SK-N-SH (cell line): Measurements from ENCODE around the gene LTK. TPM values are rescaled to one million over a fixed set of nuclear protein-coding genes. Genes with fewer than 3 reads are reported as not detected.
A peak's percentile ranks its signal among the peaks of the same experiment; 100 is the strongest.

Experiments
- CTCF ChIA-PET: fragments of 300-600, 350-600 bp; formaldehyde crosslinking; extraction: SDS; loops from one replicate; lab custom pipeline; 2021; lab: Yijun Ruan, JAX
- POLR2A ChIA-PET: fragments of 350-600 bp; sonication (Branson Sonifier 250); formaldehyde crosslinking; extraction: SDS; loops from one replicate; lab custom pipeline; 2020; ENCODE audit warnings: antibody characterized with exemption, inconsistent platforms; lab: Yijun Ruan, JAX
- DNase-seq: peaks from one replicate; pipeline ENCODE4 v3.0.0; 2012
- H2AFZ ChIP-seq: fragments of 200-600 bp; sonication (generic); 2 replicates; pipeline ENCODE4 v1.8.1; 2016; ENCODE audit warnings: antibody characterized with exemption, mild to moderate bottlenecking, low read depth
- H3F3A ChIP-seq: fragments of 200-600 bp; sonication (generic); replicated peaks from 2 replicates; pipeline ENCODE3; 2016; ENCODE audit warnings: antibody characterized with exemption, mild to moderate bottlenecking; ENCODE audit not compliant: insufficient read depth
- H3K27ac ChIP-seq, 2 experiments: fragments of 200-500 bp in 1 of 2; fragments of 200-600 bp in 1 of 2; sonication (Bioruptor generic) in 1 of 2; sonication (generic), shearing (Covaris generic) in 1 of 2; 2 replicates each; pipeline versions ENCODE4 v1.5.1 to v1.6.1; 2014 to 2016; ENCODE audit warnings: low read depth in 2 of 2, inconsistent platforms in 1 of 2, low read length in 1 of 2, mild to moderate bottlenecking in 1 of 2, mixed read lengths in 1 of 2
- H3K27me3 ChIP-seq: fragments of 200-600 bp; sonication (generic), shearing (Covaris generic); 2 replicates; pipeline ENCODE4 v1.6.1; 2016; ENCODE audit warnings: mixed run types; ENCODE audit not compliant: insufficient read depth
- H3K36me3 ChIP-seq, 2 experiments: fragments of 200-500 bp in 1 of 2; fragments of 200-600 bp in 1 of 2; sonication (Bioruptor generic) in 1 of 2; sonication (generic) in 1 of 2; replicated peaks in 1 of 2; 2 replicates each; pipeline versions ENCODE3 to v1.5.1; 2014 to 2016; ENCODE audit warnings: low read length in 1 of 2, mild to moderate bottlenecking in 1 of 2; ENCODE audit not compliant: insufficient read depth in 2 of 2, control insufficient read depth in 1 of 2
- H3K4me1 ChIP-seq, 2 experiments: fragments of 200-500 bp in 1 of 2; fragments of 200-600 bp in 1 of 2; sonication (Bioruptor generic) in 1 of 2; sonication (generic), shearing (Covaris generic) in 1 of 2; 2 replicates each; pipeline versions ENCODE4 v1.5.1 to v1.6.1; 2014 to 2016; ENCODE audit warnings: low read depth in 1 of 2, low read length in 1 of 2, mixed run types in 1 of 2; ENCODE audit not compliant: insufficient read depth in 2 of 2, control insufficient read depth in 1 of 2
- H3K4me2 ChIP-seq: fragments of 200-600 bp; sonication (generic), shearing (Covaris generic); 2 replicates; pipeline ENCODE4 v1.6.1; 2017; ENCODE audit warnings: mixed run types
- H3K4me3 ChIP-seq, 2 experiments: fragments of 200-500 bp in 1 of 2; fragments of 200-600 bp in 1 of 2; sonication (Bioruptor generic) in 1 of 2; sonication (generic), shearing (Covaris generic) in 1 of 2; 2 replicates each; pipeline versions ENCODE4 v1.5.1 to v1.8.1; 2014 to 2016; ENCODE audit warnings: low read depth in 2 of 2, inconsistent platforms in 1 of 2, low read length in 1 of 2, mild to moderate bottlenecking in 1 of 2, mixed read lengths in 1 of 2, moderate library complexity in 1 of 2
- H3K79me2 ChIP-seq: fragments of 200-600 bp; sonication (generic); 2 replicates; pipeline ENCODE4 v1.8.1; 2017; ENCODE audit warnings: mild to moderate bottlenecking; ENCODE audit not compliant: insufficient read depth
- H3K9ac ChIP-seq: fragments of 200-600 bp; sonication (generic); 2 replicates; pipeline ENCODE4 v1.6.1; 2017; ENCODE audit warnings: mixed run types
- H3K9me2 ChIP-seq: fragments of 200-600 bp; sonication (generic); 2 replicates; pipeline ENCODE4 v1.6.1; 2017; ENCODE audit warnings: mixed run types
- H3K9me3 ChIP-seq: fragments of 200-600 bp; sonication (generic); 2 replicates; pipeline ENCODE4 v1.6.1; 2017; ENCODE audit warnings: mixed run types, mild to moderate bottlenecking, moderate library complexity
- H4K20me1 ChIP-seq: fragments of 200-600 bp; sonication (generic); 2 replicates; pipeline ENCODE4 v1.6.1; 2017; ENCODE audit warnings: mild to moderate bottlenecking, mixed run types; ENCODE audit not compliant: insufficient read depth
- ELF1 ChIP-seq: IDR thresholded peaks from 2 replicates; pipeline ENCODE4 v1.4.0; 2012
- EP300 ChIP-seq, 2 experiments: IDR thresholded peaks; 2 replicates each; pipeline versions ENCODE4 v1.4.0 to v1.6.1; 2012; ENCODE audit warnings: borderline replicate concordance in 1 of 2, low read depth in 1 of 2, low read length in 1 of 2
- FOXM1 ChIP-seq: IDR thresholded peaks from 2 replicates; pipeline ENCODE4 v1.4.0; 2012; ENCODE audit warnings: low read depth, mild to moderate bottlenecking
- GATA2 ChIP-seq: sonication (generic); formaldehyde crosslinking; IDR thresholded peaks from 2 replicates; pipeline ENCODE4 v1.5.0; 2020; ENCODE audit warnings: mild to moderate bottlenecking, missing genetic modification reagents
- MXI1 ChIP-seq: IDR thresholded peaks from 2 replicates; pipeline ENCODE4 v1.6.1; 2012; ENCODE audit warnings: mild to moderate bottlenecking, low read depth, low read length, improper control_type of control experiment
- NFIC ChIP-seq: IDR thresholded peaks from 2 replicates; pipeline ENCODE4 v1.4.0; 2012; ENCODE audit warnings: borderline replicate concordance
- NRF1 ChIP-seq: IDR thresholded peaks from 2 replicates; pipeline ENCODE4 v1.6.1; 2012; ENCODE audit warnings: low read depth, mild to moderate bottlenecking, low read length
- RCOR1 ChIP-seq: fragments of 150-350 bp; IDR thresholded peaks from 2 replicates; pipeline ENCODE4 v1.6.1; 2017; ENCODE audit warnings: antibody characterized with exemption, low read length
- SMC3 ChIP-seq: IDR thresholded peaks from 2 replicates; pipeline ENCODE4 v1.6.1; 2012; ENCODE audit warnings: low read depth, low read length, improper control_type of control experiment
- TAF1 ChIP-seq: IDR thresholded peaks from 2 replicates; pipeline ENCODE4 v1.6.1; 2012; ENCODE audit warnings: low read depth, mild to moderate bottlenecking, low read length, moderate library complexity, borderline replicate concordance
- TCF12 ChIP-seq: IDR thresholded peaks from 2 replicates; pipeline ENCODE4 v1.4.0; 2012
- TEAD4 ChIP-seq: IDR thresholded peaks from 2 replicates; pipeline ENCODE4 v1.4.0; 2012; ENCODE audit warnings: mild to moderate bottlenecking, borderline replicate concordance; ENCODE audit not compliant: insufficient read depth
- WGBS: methylation state at CpG from one replicate; pipeline ENCODE4 v1.1.6; 2017; ENCODE audit warnings: low lambda C conversion rate; 5-methylcytosine and 5-hydroxymethylcytosine counted together
- polyA plus RNA-seq, 3 experiments: library from polyadenylated mRNA; depleted of rRNA; stranded (reverse); fragments of >200 nt; gene quantifications; 2 replicates each; pipeline ENCODE4 v1.2.3, GENCODE V29; 2012
- TF ChIP-seq, protein P1 (sequence below): IDR thresholded peaks from 2 replicates; pipeline ENCODE4; 2012
- TF ChIP-seq, protein P2 (sequence below): IDR thresholded peaks from 2 replicates; pipeline ENCODE4 v1.4.0; 2012; ENCODE audit warnings: low read depth, borderline replicate concordance
- TF ChIP-seq, protein P3 (sequence below): IDR thresholded peaks from 2 replicates; pipeline ENCODE4 v1.6.1; 2012; ENCODE audit warnings: mild to moderate bottlenecking, low read depth, low read length, moderate library complexity
- TF ChIP-seq, protein P4 (sequence below): IDR thresholded peaks from 2 replicates; pipeline ENCODE4 v1.4.0; 2012; ENCODE audit warnings: low read depth

LTK gene
- polyA plus RNA-seq, 1 of the 3 experiments (the other 2 are of a cell fraction) = 0.07 TPM

- WGBS = 71% methylated on average over 6 of the region's 6 CpGs
- no peak overlapping the region for H3K4me3 ChIP-seq
- peaks cover 17 to 46% of the 10 kb centered on the region in 2 experiments for H3K36me3 ChIP-seq
- TF ChIP-seq RCOR1 = peak; percentile 81
- no peak for TF ChIP-seq ELF1
- no peak for TF ChIP-seq FOXM1
- no peak for TF ChIP-seq TAF1
- TF ChIP-seq, protein P1, sequence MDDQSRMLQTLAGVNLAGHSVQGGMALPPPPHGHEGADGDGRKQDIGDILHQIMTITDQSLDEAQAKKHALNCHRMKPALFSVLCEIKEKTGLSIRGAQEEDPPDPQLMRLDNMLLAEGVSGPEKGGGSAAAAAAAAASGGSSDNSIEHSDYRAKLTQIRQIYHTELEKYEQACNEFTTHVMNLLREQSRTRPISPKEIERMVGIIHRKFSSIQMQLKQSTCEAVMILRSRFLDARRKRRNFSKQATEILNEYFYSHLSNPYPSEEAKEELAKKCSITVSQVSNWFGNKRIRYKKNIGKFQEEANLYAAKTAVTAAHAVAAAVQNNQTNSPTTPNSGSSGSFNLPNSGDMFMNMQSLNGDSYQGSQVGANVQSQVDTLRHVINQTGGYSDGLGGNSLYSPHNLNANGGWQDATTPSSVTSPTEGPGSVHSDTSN = no peak
- peak; percentile 63 for TF ChIP-seq MXI1
- TF ChIP-seq NFIC = no peak
- TF ChIP-seq, protein P2, sequence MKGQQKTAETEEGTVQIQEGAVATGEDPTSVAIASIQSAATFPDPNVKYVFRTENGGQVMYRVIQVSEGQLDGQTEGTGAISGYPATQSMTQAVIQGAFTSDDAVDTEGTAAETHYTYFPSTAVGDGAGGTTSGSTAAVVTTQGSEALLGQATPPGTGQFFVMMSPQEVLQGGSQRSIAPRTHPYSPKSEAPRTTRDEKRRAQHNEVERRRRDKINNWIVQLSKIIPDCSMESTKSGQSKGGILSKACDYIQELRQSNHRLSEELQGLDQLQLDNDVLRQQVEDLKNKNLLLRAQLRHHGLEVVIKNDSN = no peak
- peak in 1 of 2 experiments; percentile 82; a peak in 2 of 4 replicates for TF ChIP-seq EP300 (IDR thresholded peaks at IDR 0.05; ENCODE audit: borderline replicate concordance in 1 of 2, low read depth in 1 of 2, low read length in 1 of 2)
- TF ChIP-seq NRF1 = no peak
- TF ChIP-seq, protein P3, sequence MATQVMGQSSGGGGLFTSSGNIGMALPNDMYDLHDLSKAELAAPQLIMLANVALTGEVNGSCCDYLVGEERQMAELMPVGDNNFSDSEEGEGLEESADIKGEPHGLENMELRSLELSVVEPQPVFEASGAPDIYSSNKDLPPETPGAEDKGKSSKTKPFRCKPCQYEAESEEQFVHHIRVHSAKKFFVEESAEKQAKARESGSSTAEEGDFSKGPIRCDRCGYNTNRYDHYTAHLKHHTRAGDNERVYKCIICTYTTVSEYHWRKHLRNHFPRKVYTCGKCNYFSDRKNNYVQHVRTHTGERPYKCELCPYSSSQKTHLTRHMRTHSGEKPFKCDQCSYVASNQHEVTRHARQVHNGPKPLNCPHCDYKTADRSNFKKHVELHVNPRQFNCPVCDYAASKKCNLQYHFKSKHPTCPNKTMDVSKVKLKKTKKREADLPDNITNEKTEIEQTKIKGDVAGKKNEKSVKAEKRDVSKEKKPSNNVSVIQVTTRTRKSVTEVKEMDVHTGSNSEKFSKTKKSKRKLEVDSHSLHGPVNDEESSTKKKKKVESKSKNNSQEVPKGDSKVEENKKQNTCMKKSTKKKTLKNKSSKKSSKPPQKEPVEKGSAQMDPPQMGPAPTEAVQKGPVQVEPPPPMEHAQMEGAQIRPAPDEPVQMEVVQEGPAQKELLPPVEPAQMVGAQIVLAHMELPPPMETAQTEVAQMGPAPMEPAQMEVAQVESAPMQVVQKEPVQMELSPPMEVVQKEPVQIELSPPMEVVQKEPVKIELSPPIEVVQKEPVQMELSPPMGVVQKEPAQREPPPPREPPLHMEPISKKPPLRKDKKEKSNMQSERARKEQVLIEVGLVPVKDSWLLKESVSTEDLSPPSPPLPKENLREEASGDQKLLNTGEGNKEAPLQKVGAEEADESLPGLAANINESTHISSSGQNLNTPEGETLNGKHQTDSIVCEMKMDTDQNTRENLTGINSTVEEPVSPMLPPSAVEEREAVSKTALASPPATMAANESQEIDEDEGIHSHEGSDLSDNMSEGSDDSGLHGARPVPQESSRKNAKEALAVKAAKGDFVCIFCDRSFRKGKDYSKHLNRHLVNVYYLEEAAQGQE = no peak
- TF ChIP-seq TCF12 = no peak
- no peak for TF ChIP-seq SMC3
- no peak for TF ChIP-seq TEAD4
- no peak for TF ChIP-seq GATA2 (CRISPR knock-in tag)
- TF ChIP-seq, protein P4, sequence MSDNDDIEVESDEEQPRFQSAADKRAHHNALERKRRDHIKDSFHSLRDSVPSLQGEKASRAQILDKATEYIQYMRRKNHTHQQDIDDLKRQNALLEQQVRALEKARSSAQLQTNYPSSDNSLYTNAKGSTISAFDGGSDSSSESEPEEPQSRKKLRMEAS = no peak
- H3K79me2 ChIP-seq = no peaks in the 10 kb centered on the region
- H3K27me3 ChIP-seq = no peaks in the 10 kb centered on the region
- no peaks in the 10 kb centered on the region for H4K20me1 ChIP-seq
- peaks cover 0 to 43% of the 10 kb centered on the region in 2 experiments; a peak in 1 of 4 replicates for H3K4me1 ChIP-seq
- no peak overlapping the region for H3K9ac ChIP-seq
- no peaks in the 10 kb centered on the region for H3K9me3 ChIP-seq
- peak; percentile 66 for DNase-seq
- ChIA-PET POLR2A (interaction anchor here (0.8 to 2.0 kb wide), 2 partner anchors 12 to 14 kb away, joined by 3 to 8 read pairs; partner anchors contain the start of gene RPAP1), CTCF (interaction anchor here (0.6 to 2.0 kb wide), 4 partner anchors 14 to 130 kb away, joined by 3 to 8 read pairs (median 5); partner anchors contain the start of genes LTK, MGA and RPAP1)
- H3K9me2 ChIP-seq = no peaks in the 10 kb centered on the region
- no peaks in the 10 kb centered on the region for H3F3A ChIP-seq
- H2AFZ ChIP-seq = no peak overlapping the region
- peak overlapping the region in 1 of 2 experiments; percentile 92; a peak in 2 of 4 replicates for H3K27ac ChIP-seq
- H3K4me2 ChIP-seq = no peak overlapping the region
Observed at GRCh38 chr15:41530363-41530956, 16.8 kb upstream of the LTK start.
